GM19351 (cell line): ENCODE results near the gene UBE3D.

Experiments
- ATAC-seq: cut with Tn5 transposase; IDR thresholded peaks from one replicate; pipeline ENCODE4 v1.9.1; 2021; ENCODE audit warnings: mild to moderate bottlenecking, moderate library complexity; ENCODE audit not compliant: unreplicated experiment

Gene UBE3D, protein sequence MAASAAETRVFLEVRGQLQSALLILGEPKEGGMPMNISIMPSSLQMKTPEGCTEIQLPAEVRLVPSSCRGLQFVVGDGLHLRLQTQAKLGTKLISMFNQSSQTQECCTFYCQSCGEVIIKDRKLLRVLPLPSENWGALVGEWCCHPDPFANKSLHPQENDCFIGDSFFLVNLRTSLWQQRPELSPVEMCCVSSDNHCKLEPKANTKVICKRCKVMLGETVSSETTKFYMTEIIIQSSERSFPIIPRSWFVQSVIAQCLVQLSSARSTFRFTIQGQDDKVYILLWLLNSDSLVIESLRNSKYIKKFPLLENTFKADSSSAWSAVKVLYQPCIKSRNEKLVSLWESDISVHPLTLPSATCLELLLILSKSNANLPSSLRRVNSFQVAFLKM

DNA sequence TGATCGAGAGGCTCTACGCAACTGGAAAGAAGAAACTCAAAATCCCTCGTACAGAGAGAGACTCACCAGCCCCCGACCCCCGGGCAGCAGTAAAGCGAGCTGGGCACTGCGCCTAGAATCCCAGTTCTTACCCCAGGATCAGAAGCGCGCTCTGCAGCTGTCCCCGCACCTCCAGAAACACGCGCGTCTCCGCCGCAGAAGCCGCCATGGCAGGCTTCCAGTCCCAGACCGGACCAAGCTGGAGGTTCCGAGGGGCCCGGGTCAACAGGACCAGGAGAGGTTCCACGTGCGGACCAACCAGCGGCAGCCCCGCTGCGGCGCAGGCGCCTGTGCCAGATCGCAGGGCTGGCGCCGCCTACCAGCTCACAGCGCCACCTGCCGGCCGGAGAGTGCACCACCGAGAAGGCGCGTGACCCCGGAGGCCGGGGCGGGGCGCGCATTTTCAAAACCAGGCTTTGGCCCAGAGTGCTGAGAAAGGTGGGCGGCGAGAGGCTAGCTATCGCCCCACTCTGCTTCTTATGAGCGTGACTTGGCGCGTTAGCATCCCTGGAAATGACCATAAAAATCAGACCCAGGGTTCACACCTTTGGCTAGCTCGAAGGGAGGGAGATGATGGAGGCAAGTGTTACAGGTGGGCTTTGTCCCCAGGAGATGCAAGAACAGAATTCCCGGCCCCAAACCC is at the start of gene UBE3D:
UBE3D (minus strand) TSS at position 331 of the 682 bp plus-strand sequence; CDS start at position 208, 123 bp downstream.
- ATAC-seq = peak; percentile 60

DNA sequence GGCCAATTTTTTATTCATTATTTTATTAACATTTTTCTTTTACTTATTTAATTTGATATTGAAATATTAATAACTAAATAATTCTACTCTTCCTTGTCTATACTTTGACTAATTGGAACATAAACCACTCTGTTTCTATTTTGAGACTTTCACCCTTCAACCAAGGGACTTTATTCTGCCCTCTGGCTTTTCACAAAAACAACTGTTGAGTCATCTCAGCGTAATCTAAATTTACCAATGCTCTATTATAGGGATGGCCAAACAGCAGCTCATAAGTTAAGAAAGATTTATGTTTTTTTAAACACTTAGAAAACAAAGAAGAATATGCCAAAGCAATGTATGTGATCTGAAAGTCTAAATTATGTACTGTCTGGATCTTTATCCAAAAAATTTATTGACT is 48.5 kb upstream of the UBE3D start:
- no peak for ATAC-seq

DNA sequence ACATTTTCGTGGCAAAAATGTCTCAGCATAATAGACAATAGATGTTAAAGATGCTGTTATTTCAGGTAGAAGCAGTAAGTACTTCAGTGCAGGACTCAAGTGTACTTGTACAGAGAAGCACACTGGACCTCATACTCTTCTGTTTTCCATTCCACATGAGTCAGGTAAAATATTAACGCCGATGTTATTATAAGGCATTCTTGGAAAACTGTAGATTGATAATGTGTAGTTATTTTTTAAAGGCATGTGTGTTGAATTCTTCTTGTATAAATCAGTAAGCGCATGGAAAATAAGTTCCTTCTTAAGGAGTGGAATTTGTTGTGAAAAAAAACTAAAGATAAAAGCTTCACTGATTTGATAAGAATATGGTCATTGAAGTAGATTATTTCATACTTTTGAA is 47.6 kb upstream of the UBE3D start:
- no peak for ATAC-seq

DNA sequence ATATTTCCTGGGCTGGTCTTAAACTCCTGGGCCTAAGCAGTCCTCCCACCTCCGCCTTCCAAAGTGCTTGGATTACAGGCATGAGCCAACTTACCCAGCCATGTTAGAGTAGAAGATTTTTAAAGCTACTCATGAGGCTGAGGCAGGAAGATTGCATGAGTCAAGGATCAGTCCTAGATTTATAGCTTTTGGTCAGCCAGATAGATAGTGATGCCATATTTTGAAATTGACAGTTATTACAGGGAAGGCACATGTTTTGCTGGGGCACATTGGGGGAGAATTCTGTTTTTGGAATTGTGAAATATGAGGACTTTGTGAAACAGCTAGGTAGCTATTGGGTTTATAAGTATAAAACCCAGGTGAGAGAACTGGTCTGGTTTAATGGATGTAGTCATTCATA is 42.7 kb upstream of the UBE3D start:
- ATAC-seq = no peak

DNA sequence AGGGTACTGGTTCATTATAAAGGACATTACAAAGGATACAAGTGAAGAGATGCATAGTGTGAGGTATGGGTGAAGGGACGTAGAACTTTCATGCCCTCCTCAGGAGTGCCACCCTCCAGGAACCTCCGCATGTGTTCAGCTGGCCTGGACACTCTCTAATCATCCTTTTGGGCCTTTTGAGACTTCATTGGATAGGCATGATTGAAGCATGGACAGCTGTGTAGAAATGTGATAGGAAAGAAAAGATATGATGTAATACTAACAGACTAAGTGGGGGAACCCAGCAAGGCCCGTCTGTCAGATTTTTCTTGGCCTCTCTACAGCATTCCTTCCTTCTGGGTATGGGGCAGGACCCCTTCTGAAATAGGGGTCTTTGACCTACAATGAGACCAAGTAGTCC is 32.9 kb upstream of the UBE3D start:
- no peak for ATAC-seq

DNA sequence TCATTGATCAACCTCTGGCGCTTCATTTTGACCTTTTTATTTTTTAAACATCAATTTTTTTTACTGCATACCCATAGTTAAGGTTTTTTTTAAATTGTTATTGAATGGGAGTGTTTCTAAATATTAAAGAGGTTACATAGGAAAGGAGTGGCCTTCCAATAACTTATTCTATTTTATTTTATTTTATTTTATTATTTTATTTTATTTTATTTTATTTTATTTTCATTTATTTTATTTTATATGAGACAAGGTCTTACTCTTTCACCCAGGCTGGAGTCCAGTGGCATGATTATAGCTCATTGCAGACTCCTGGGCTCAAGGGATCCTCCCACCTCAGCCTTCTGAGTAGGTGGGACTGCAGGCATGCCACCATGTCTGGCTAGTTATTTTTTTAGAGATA is 32.0 kb upstream of the UBE3D start:
- ATAC-seq = no peak

DNA sequence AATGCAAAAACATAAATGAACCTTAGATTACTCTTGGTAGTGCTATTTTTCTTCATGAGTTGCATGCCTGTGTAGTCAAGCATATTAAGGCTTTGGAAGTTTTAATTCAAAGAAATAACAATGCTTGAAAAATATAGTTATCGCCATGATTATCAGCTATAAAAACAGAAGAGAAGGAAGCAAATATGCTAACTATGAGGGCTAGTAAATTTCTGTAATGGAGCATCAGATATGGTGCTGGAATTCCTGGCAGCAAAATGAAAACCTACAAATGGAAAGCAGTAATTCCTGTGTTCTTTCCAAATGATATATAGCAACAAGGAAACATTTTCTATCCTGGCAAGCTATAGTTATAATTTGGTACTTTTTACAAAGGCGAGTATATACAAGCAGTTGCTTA is 31.6 kb upstream of the UBE3D start:
- no peak for ATAC-seq

DNA sequence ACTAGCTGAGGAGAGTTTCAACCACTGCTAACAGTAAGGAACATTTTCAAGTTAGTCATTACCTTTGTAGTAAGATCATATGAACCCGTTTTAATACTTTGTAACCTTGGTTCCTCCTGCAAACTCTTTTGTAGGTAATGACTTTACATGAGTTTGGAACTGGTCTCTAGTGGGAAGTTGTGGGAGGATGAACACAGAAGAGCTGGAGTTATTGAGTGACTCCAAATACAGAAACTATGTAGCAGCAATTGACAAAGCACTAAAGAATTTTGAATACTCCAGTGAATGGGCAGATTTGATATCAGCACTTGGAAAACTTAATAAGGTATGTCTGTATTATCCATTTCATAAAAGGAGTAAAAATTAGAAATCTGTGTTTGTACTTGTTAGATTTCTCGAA is 31.1 kb upstream of the UBE3D start:
- no peak for ATAC-seq

DNA sequence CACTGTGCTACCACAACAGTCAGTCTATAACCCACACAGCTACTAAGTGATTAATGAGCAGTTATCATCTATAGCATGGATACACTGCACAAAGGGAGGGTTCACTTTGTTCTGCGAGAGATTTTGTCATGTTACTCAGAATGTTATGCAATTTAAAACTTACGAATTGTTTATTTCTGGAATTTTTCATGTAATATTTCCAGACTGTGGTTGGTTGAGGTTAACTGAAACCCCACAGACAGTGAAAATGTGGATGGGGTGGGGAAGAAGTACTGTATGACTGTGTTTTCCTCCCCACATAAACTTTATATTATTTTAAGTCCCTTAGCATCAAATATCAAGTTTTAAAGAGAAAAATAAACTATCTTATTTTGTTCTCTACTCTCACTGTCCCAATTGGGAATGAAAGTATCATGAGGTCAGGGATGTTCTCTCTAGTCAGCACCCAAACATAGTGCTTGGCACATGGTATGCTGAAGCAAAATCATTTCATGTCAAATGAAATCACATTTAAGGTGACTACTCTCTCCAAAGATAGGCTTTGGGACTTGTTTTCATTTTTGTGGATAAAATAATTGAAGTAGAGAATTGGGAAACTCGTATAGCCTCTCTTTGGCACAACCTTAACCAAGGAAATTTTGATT is 27.2 kb upstream of the UBE3D start:
- no peak for ATAC-seq

DNA sequence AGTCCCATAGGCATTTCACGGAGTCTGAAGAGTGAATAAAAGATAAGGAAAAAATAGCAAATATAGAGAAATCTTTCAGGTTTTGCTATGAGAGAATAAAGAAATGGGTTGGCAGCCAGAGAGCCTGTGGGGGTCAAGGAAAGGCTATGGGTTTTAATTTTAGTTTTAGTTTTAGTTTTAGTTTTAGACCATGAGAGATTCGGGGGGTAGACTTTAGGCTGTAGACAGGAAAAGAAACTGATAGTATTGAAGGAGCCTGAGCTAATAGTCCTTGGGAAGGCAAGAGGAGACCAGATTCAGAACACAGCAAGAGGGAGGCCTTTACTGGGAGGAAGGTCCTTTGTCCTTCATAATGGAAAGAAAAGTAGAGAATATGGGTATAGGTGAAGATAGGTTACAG is 21.1 kb upstream of the UBE3D start:
- ATAC-seq = peak; percentile 99

DNA sequence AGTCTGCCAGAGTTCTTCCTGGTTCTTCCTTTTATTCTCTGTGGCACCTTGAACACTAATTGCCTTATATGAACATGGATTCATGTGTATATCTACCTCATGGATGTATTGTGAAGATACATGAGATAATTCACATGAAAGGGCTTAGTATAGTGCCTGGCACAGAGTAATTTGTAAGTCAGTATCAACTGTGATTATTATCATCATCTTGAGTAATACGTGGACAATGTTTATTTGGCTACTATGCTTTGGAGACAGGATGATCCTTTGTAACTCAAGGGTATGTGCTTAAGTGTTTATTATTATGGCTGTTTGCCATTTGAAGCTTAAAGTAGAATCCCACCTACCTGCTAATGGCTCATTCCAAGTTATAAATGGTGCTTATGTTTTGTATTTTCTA is 17.8 kb upstream of the UBE3D start:
- no peak for ATAC-seq

DNA sequence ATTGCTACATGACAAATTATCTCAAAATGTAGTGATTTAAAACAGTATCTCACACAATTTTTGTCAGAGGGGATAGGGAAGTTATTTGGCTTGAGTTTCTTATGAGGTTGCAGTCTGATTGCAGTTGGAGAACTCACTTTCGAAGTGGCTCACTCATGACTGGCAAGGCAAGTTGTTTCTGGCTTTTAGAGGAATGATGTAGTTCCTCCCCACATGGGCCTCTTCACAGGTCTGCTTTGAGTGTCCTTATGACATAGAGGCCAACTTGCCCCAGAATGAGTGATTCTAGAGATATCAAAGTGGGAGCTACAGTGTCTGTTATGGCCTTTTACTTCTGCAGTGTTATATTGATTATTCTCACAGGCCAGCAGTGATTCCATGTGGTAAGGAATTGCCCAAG is 8.0 kb upstream of the UBE3D start:
- no peak for ATAC-seq

DNA sequence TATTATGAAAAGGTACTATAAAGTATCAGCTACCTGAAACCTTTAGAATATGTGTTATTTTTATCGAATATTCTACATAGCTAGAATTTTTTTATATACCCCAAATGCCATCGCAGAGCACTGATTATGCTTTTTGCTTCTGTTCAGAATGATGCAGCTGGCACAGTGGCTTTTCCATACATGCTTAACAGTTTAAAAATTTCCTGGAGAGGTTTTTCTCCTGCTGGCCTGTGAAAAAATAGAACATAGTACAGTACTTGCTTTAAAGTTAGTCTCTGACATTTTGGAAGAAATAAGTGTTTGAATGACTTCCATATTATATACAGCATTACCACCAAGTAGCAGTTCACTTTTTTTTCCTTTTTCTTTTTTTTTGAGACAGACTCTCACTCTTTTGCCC is 7.1 kb upstream of the UBE3D start:
- no peak for ATAC-seq

DNA sequence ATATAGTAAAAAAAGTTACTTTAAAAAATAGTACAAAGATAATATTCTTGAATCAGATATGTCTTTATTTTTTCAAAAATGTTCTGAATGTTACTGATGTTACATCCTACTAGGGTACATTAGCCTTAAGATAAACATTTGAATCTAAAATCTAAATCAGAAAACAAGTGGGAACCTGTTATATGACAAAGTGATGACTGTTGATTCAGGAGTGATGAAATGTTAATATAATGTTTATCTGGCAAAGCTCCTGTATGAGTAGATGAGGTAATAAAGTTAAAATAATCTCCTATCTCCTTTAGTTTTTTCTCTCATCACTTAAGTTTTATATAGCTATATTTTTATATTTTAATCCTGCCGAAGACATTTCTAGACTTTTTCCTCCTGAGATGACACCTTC is 6.1 kb upstream of the UBE3D start:
- no peak for ATAC-seq

DNA sequence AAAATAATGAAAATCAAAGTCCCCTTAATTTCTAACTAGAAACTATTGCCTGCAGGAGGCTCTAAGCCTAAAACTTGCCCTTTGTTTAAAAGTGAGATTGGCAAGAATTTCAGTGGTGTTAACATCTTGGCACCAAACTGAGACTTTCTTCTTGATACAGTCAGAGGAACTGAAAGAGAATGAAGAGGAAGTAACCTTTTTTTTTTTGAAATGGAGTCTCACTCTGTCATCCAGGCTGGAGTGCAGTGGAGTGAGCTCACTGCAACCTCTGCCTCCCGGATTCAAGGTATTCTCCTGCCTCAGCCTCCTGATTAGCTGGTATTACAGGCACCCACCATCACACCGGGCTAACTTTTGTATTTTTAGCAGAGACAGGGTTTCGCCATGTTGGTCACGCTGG is 5.4 kb upstream of the UBE3D start:
- ATAC-seq = peak; percentile 45

DNA sequence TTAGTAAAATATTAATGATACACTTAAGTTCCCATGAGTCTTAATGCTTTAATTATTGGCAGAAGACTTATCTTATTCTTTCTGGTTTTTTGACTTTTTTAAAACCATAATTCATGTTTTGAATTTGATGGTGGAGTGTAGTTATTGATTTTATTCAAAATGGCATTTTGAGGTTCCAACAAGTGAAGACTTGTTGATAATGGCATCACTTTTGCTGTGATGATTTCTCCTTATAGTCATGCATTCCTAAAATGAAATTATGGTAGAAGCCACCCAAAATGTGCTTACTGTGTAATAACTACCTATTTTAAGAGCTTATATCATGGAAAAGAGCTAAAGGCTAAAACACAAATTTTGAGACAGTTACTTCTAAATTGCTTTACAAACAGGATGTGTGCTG is 4.0 kb upstream of the UBE3D start:
- ATAC-seq = no peak

DNA sequence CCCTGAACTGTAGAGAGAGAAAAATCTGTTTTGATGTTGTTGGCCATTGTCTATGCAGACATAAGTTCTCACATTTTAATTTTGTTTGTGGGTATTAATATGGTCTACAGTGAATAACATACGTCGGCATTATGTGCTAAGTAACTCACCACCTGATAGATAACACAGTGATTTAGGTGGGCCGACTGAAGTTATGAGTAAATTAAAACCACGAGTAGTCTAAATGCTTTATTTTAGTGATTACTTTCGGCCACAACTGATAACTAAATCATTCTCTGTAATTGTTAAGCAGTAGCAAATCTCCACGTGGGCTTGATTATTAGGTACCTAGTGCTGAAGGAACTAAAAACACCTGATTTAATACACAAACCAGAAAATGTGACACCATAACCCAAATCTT is 3.0 kb upstream of the UBE3D start:
- ATAC-seq = no peak

DNA sequence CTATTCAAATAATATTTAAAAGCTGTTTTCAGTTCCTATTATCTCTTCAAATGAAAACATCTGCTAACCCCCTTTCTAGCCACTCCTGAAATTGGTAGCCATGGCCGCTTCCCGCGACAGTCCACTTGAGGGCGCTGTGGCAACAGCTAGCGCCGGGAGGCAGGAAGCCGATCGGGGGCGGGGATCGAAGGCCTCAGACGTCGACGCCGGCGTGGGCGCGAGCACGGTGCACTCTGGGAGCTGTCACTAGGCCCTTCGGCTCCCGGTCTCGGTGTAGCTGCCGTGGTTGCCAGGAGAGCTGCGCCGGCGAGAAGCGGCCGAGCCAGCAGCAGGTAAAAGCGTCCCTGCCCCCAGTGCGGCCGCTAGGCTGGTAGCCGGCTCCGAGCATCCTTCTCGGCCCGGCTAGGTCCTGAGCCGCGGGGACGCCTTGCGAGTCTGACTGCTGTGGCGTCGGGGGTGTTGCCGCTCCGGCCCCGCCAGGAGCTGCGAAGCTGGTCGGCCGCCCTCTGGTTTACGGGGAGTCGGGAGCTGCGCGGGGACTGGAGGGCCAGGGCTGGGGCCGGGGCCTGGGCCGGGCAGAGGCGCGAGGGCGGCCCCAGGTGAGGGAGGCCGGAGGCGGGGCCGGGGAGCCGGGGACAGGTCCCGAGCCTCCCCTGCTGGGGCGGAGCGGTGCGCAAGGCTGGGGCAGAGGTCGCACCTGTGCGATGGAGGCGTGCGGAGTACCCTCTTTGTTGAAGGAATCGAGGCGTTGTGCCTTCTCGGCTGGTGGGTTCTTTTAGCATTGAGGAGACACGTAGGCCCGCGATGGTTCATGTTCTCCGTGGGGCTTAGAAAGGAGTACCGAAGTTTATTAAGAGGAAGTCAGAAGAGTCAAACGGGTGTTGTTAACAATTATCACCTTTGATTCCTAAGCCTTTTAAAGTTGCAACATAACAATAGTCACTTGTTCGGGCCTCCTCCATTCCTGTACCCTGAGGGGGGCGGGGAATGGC is 2.1 kb upstream of the UBE3D start, which contains the start of gene DOP1A:
DOP1A (plus strand) TSS at position 224 of the 992 bp plus-strand sequence. CDS start 29,307 bp downstream, outside the sequence.
- ATAC-seq = peak; percentile 74

DNA sequence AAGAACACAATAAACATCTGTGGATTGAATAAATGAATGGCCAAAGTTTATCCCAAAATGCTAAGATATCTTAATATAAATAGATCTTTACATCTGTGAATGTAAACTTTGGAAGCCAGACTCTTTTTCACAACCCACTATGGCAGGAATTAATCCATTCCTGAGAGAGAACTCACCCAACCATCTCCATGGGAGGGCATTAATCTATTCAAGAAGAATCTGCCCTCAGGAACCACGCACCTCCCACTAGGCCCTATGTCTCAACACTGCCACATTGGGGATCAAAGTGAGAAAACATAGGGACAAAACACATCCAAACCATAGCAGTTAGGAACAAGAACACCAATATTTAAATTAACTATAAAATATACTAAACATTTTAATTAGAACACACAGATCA is 3.4 kb downstream of the UBE3D start:
- no peak for ATAC-seq

DNA sequence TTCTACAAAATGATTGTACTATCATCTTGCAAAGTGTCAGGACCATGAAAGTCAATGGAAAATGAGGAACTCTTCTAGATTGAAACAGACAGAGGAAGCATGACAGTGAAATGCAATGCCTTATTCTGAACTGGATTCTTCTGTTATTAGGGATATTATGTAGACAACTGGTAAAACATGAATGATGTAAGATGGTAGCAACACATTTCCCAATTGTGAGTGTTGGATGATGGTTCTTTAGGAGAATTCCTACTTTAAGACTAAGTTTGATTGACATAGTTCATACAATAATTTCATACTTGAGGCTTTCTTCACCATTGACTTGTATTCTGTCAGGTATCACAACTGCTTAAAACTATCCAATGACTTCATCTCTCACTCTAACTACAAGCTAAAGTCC is 4.5 kb downstream of the UBE3D start:
- no peak for ATAC-seq
